DND-41 (cell line): ENCODE results near the gene SPRYD4.
"Not testable (repeated sequence)": the region's sequence is repeated elsewhere in the genome, so short reads cannot be mapped to it uniquely, and the experiment has no call there.

ENCODE experiments used
- ATAC-seq: fragments of 200-7000 bp; cut with Tn5 transposase; 3 replicates; pipeline ENCODE4 v1.9.1; 2021; ENCODE audit warnings: low read depth; ENCODE audit not compliant: insufficient read depth
- DNase-seq: peaks from one replicate; pipeline ENCODE4 v3.0.0-alpha.2; 2020
- H2AFZ ChIP-seq: 2 replicates; pipeline ENCODE4 v1.6.0; 2012; ENCODE audit warnings: low read depth, low read length
- H3K27ac ChIP-seq: 2 replicates; pipeline ENCODE4 v1.5.1; 2012; ENCODE audit warnings: low read length, inconsistent platforms
- H3K27me3 ChIP-seq: fragments of 200-600 bp; sonication (generic); 2 replicates; pipeline ENCODE4 v1.6.0; 2012; ENCODE audit warnings: low read length, mild to moderate bottlenecking, inconsistent platforms; ENCODE audit not compliant: insufficient read depth, poor library complexity
- H3K36me3 ChIP-seq: 2 replicates; pipeline ENCODE4 v1.5.1; 2012; ENCODE audit warnings: low read length, inconsistent platforms; ENCODE audit not compliant: insufficient read depth
- H3K4me1 ChIP-seq: 2 replicates; pipeline ENCODE4 v1.5.1; 2012; ENCODE audit warnings: mild to moderate bottlenecking, low read length; ENCODE audit not compliant: insufficient read depth
- H3K4me2 ChIP-seq: 2 replicates; pipeline ENCODE4 v1.6.0; 2012; ENCODE audit warnings: mild to moderate bottlenecking, moderate library complexity, low read length, inconsistent platforms; ENCODE audit not compliant: insufficient read depth
- H3K4me3 ChIP-seq, 2 experiments: fragments of 200-600 bp in 1 of 2; shearing (Covaris generic) in 1 of 2; 2 replicates each; pipeline ENCODE4 v1.5.1; 2012 to 2016; ENCODE audit warnings: inconsistent platforms in 2 of 2, low read length in 2 of 2, mild to moderate bottlenecking in 2 of 2, low read depth in 1 of 2, moderate library complexity in 1 of 2
- H3K79me2 ChIP-seq: 2 replicates; pipeline ENCODE4 v1.6.0; 2012; ENCODE audit warnings: low read length, inconsistent platforms; ENCODE audit not compliant: insufficient read depth
- H3K9ac ChIP-seq: 2 replicates; pipeline ENCODE4 v1.6.0; 2012; ENCODE audit warnings: low read depth, mild to moderate bottlenecking, inconsistent platforms, low read length, moderate library complexity
- H3K9me3 ChIP-seq: 2 replicates; pipeline ENCODE4 v1.5.1; 2012; ENCODE audit warnings: low read length, moderate library complexity, mild to moderate bottlenecking, inconsistent platforms; ENCODE audit not compliant: insufficient read depth, severe bottlenecking
- H4K20me1 ChIP-seq: 2 replicates; pipeline ENCODE4 v1.6.0; 2012; ENCODE audit warnings: low read length; ENCODE audit not compliant: insufficient read depth
- EZH2 ChIP-seq: IDR thresholded peaks from 3 replicates; pipeline ENCODE4 v1.6.1; 2012; ENCODE audit warnings: borderline replicate concordance, low read depth, mild to moderate bottlenecking, moderate library complexity, low read length, inconsistent platforms; ENCODE audit not compliant: severe bottlenecking
- TF ChIP-seq, protein P1 (sequence below): IDR thresholded peaks from 2 replicates; pipeline ENCODE4 v1.5.1; 2012; ENCODE audit warnings: borderline replicate concordance, low read length, moderate library complexity, mild to moderate bottlenecking; ENCODE audit not compliant: poor library complexity, severe bottlenecking; ENCODE audit errors: extremely low read depth

SPRYD4 gene

GRCh38 chr12:56437430-56438176 lies 30.8 kb upstream of the SPRYD4 start:
- Histone ChIP-seq H2AFZ (no peak overlapping the region), H3K9me3 (no peaks in the 10 kb centered on the region), H4K20me1 (peaks cover 25% of the 10 kb centered on the region; the same call in 1 of the 2 replicates), H3K4me2 (no peak overlapping the region), H3K4me3 (no peak overlapping the region), H3K79me2 (peaks cover 94% of the 10 kb centered on the region), H3K4me1 (no peaks in the 10 kb centered on the region), H3K9ac (no peak overlapping the region), H3K27me3 (no peaks in the 10 kb centered on the region), H3K27ac (no peak overlapping the region), H3K36me3 (peaks cover 22% of the 10 kb centered on the region)
- ATAC-seq = no peak
- DNase-seq = no peak
- TF ChIP-seq, protein P1, sequence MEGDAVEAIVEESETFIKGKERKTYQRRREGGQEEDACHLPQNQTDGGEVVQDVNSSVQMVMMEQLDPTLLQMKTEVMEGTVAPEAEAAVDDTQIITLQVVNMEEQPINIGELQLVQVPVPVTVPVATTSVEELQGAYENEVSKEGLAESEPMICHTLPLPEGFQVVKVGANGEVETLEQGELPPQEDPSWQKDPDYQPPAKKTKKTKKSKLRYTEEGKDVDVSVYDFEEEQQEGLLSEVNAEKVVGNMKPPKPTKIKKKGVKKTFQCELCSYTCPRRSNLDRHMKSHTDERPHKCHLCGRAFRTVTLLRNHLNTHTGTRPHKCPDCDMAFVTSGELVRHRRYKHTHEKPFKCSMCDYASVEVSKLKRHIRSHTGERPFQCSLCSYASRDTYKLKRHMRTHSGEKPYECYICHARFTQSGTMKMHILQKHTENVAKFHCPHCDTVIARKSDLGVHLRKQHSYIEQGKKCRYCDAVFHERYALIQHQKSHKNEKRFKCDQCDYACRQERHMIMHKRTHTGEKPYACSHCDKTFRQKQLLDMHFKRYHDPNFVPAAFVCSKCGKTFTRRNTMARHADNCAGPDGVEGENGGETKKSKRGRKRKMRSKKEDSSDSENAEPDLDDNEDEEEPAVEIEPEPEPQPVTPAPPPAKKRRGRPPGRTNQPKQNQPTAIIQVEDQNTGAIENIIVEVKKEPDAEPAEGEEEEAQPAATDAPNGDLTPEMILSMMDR = no peak
- TF ChIP-seq EZH2 = no peak

GRCh38 chr12:56443208-56443607 lies 25.2 kb upstream of the SPRYD4 start:
- H3K4me2 ChIP-seq, H2AFZ ChIP-seq, H3K9me3 ChIP-seq, ATAC-seq, H3K27me3 ChIP-seq, H3K4me3 ChIP-seq, H3K9ac ChIP-seq, DNase-seq, H3K27ac ChIP-seq, H4K20me1 ChIP-seq: not testable (repeated sequence)
- H3K36me3 ChIP-seq = peaks cover 16% of the 10 kb centered on the region; the same call in 1 of the 2 replicates
- peaks cover 94% of the 10 kb centered on the region for H3K79me2 ChIP-seq
- H3K4me1 ChIP-seq = peaks cover 14% of the 10 kb centered on the region

GRCh38 chr12:56448860-56449621 lies 19.3 kb upstream of the SPRYD4 start, which contains the start of gene TIMELESS:
TSS of gene TIMELESS (minus strand) at chr12:56449426. CDS start at chr12:56434170, 15,256 bp downstream.
- Histone ChIP-seq H3K4me1 (peaks cover 26% of the 10 kb centered on the region), H3K4me3 (peak within 1 kb of the TSS; percentile 48 to 63), H3K36me3 (peaks cover 14% of the 10 kb centered on the region; the same call in 1 of the 2 replicates), H3K9me3 (no peaks in the 10 kb centered on the region), H3K79me2 (peaks cover 44% of the 10 kb centered on the region), H3K4me2 (peak within 1 kb of the TSS; percentile 66), H3K27me3 (no peaks in the 10 kb centered on the region), H3K27ac (peak within 1 kb of the TSS; percentile 87), H3K9ac (peak within 1 kb of the TSS; percentile 81), H2AFZ (peak within 1 kb of the TSS; percentile 78), H4K20me1 (no peaks in the 10 kb centered on the region)
- TF ChIP-seq, protein P1 = peak; percentile 1
- TF ChIP-seq EZH2 = no peak
- ATAC-seq (peak; percentile 96), DNase-seq (peak; percentile 92)

DNA sequence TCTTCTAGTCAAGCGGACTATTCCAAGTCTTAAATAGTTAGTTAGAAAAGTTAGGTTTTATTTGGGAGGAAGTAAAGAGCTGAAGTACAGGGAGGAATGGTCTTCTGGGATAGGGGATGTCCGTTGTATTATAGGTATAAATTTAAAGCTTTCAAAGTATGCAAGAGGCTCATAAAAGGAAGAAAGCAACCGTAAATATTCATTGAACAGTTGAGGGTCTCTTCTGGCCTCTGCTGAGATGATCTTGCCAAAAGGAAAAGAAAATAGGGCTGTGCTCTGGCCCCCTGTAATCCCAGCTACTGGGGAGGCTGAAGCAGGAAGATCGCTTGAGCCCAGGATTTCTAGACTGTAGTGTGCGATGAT lies 18.8 kb upstream of the SPRYD4 start:
- peaks cover 39% of the 10 kb centered on the region for H3K79me2 ChIP-seq
- H3K9me3 ChIP-seq = no peaks in the 10 kb centered on the region
- DNase-seq (no peak), ATAC-seq (no peak)
- peak overlapping the region; percentile 81 for H3K9ac ChIP-seq
- no peak for TF ChIP-seq EZH2
- TF ChIP-seq, protein P1 = no peak
- H3K4me3 ChIP-seq = peak overlapping the region; percentile 48 to 63
- no peaks in the 10 kb centered on the region for H3K27me3 ChIP-seq
- H4K20me1 ChIP-seq = no peaks in the 10 kb centered on the region
- peak overlapping the region; percentile 66 for H3K4me2 ChIP-seq
- peaks cover 26% of the 10 kb centered on the region for H3K4me1 ChIP-seq
- H2AFZ ChIP-seq = peak overlapping the region; percentile 78
- H3K27ac ChIP-seq = peak overlapping the region; percentile 87
- H3K36me3 ChIP-seq = peaks cover 11% of the 10 kb centered on the region; the same call in 1 of the 2 replicates
